ENCODE results near the gene BSN. TPM values are rescaled to one million over a fixed set of nuclear protein-coding genes. Genes with fewer than 3 reads are reported as not detected.

The BSN gene
- total and polyA plus RNA-seq, 3 experiments from 2014 or later, result 0.33 to 0.46 TPM; not detected in 1

- no peak overlapping the region for H3K4me3 ChIP-seq (ENCODE audit: low read length)
- ChIA-PET POLR2A (no interaction called here), CTCF (interaction anchor here (0.9 to 1.2 kb wide), 2 partner anchors 9 kb away, joined by 3 to 6 read pairs; no protein-coding TSS in a partner anchor)
- no peak overlapping the region for H3K4me3 Mint-ChIP-seq
- H3K27ac ChIP-seq (ENCODE audit: low read depth, low read length), result no peak overlapping the region
- no peaks in the 10 kb centered on the region for H3K9me3 ChIP-seq (ENCODE audit: low read length)
- H3K4me1 Mint-ChIP-seq, result peaks cover 6 to 11% (median 9%) of the 10 kb centered on the region in 3 donors
- H3K9me3 Mint-ChIP-seq, result no peaks in the 10 kb centered on the region
- H3K27ac Mint-ChIP-seq, result peak overlapping the region in 4 of 8 donors; percentile 9 to 41 (median 22)
- DNase-seq, result no peak
- H3K36me3 ChIP-seq (ENCODE audit: insufficient read depth, low read length), result peaks cover 10% of the 10 kb centered on the region
- peaks cover 0 to 1% of the 10 kb centered on the region in 2 donors for H3K27me3 Mint-ChIP-seq
- H3K36me3 Mint-ChIP-seq, result peaks cover 0 to 50% (median 11%) of the 10 kb centered on the region in 3 donors
- H3K4me1 ChIP-seq (ENCODE audit: insufficient read depth, low read length), result no peaks in the 10 kb centered on the region
- no peaks in the 10 kb centered on the region for H3K27me3 ChIP-seq (ENCODE audit: insufficient read depth, low read length, poor library complexity, severe bottlenecking)
Measured at GRCh38 chr3:49530701-49531100, 23.6 kb upstream of the BSN start.

- Mint-ChIP-seq H3K4me1 (peaks cover 6 to 11% (median 9%) of the 10 kb centered on the region in 3 donors), H3K27me3 (peaks cover 0 to 1% of the 10 kb centered on the region in 2 donors), H3K4me3 (no peak overlapping the region), H3K36me3 (peaks cover 0 to 50% (median 11%) of the 10 kb centered on the region in 3 donors), H3K27ac (no peak overlapping the region), H3K9me3 (no peaks in the 10 kb centered on the region)
- no peaks in the 10 kb centered on the region for H3K27me3 ChIP-seq (ENCODE audit: insufficient read depth, low read length, poor library complexity, severe bottlenecking)
- POLR2A ChIA-PET, result no interaction called here
- DNase-seq, result no peak
- H3K27ac ChIP-seq (ENCODE audit: low read depth, low read length), result no peak overlapping the region
- no peaks in the 10 kb centered on the region for H3K9me3 ChIP-seq (ENCODE audit: low read length)
- H3K4me1 ChIP-seq (ENCODE audit: insufficient read depth, low read length), result no peaks in the 10 kb centered on the region
- H3K36me3 ChIP-seq (ENCODE audit: insufficient read depth, low read length), result peaks cover 10% of the 10 kb centered on the region
- CTCF ChIA-PET, result interaction anchor here (0.9 to 1.2 kb wide), 2 partner anchors 9 to 10 kb away, joined by 3 to 6 read pairs; no protein-coding TSS in a partner anchor
- no peak overlapping the region for H3K4me3 ChIP-seq (ENCODE audit: low read length)
Measured at GRCh38 chr3:49531218-49531617, 23.1 kb upstream of the BSN start.

GRCh38 chr3:49531715-49532114 is 22.6 kb upstream of the BSN start:
- H3K36me3 ChIP-seq (ENCODE audit: insufficient read depth, low read length), result peaks cover 10% of the 10 kb centered on the region
- H3K36me3 Mint-ChIP-seq, result peaks cover 0 to 49% (median 11%) of the 10 kb centered on the region in 3 donors
- no peak overlapping the region for H3K27ac ChIP-seq (ENCODE audit: low read depth, low read length)
- H3K27me3 Mint-ChIP-seq, result peaks cover 0 to 1% of the 10 kb centered on the region in 2 donors
- no peak overlapping the region for H3K4me3 Mint-ChIP-seq
- POLR2A ChIA-PET, result no interaction called here
- no peaks in the 10 kb centered on the region for H3K4me1 ChIP-seq (ENCODE audit: insufficient read depth, low read length)
- H3K9me3 Mint-ChIP-seq, result no peaks in the 10 kb centered on the region
- no peak overlapping the region for H3K4me3 ChIP-seq (ENCODE audit: low read length)
- peaks cover 6 to 9% (median 8%) of the 10 kb centered on the region in 3 donors for H3K4me1 Mint-ChIP-seq
- no peaks in the 10 kb centered on the region for H3K9me3 ChIP-seq (ENCODE audit: low read length)
- CTCF ChIA-PET, result no interaction called here
- peak overlapping the region in 1 of 8 donors; percentile 43 for H3K27ac Mint-ChIP-seq
- DNase-seq, result no peak
- H3K27me3 ChIP-seq (ENCODE audit: insufficient read depth, low read length, poor library complexity, severe bottlenecking), result no peaks in the 10 kb centered on the region

GRCh38 chr3:49533031-49533430 is 21.2 kb upstream of the BSN start:
- Histone ChIP-seq H3K9me3 (ENCODE audit: low read length) (no peaks in the 10 kb centered on the region), H3K36me3 (ENCODE audit: insufficient read depth, low read length) (peaks cover 10% of the 10 kb centered on the region), H3K4me3 (ENCODE audit: low read length) (no peak overlapping the region), H3K4me1 (ENCODE audit: insufficient read depth, low read length) (no peaks in the 10 kb centered on the region), H3K27ac (ENCODE audit: low read depth, low read length) (no peak overlapping the region), H3K27me3 (ENCODE audit: insufficient read depth, low read length, poor library complexity, severe bottlenecking) (no peaks in the 10 kb centered on the region)
- Mint-ChIP-seq H3K27ac (no peak overlapping the region), H3K4me1 (peaks cover 2 to 7% (median 4%) of the 10 kb centered on the region in 3 donors), H3K4me3 (no peak overlapping the region), H3K27me3 (peaks cover 0 to 1% of the 10 kb centered on the region in 2 donors), H3K9me3 (no peaks in the 10 kb centered on the region), H3K36me3 (peaks cover 0 to 43% (median 7%) of the 10 kb centered on the region in 3 donors)
- no peak for DNase-seq
- POLR2A ChIA-PET, result no interaction called here
- CTCF ChIA-PET, result interaction anchor here (2.6 kb wide), 1 partner anchor 138 kb away, joined by 10 read pairs; no protein-coding TSS in a partner anchor

- Histone ChIP-seq H3K4me3 (ENCODE audit: low read length) (no peak overlapping the region), H3K27ac (ENCODE audit: low read depth, low read length) (no peak overlapping the region), H3K9me3 (ENCODE audit: low read length) (no peaks in the 10 kb centered on the region), H3K27me3 (ENCODE audit: insufficient read depth, low read length, poor library complexity, severe bottlenecking) (no peaks in the 10 kb centered on the region), H3K4me1 (ENCODE audit: insufficient read depth, low read length) (no peaks in the 10 kb centered on the region), H3K36me3 (ENCODE audit: insufficient read depth, low read length) (peaks cover 10% of the 10 kb centered on the region)
- Mint-ChIP-seq H3K27ac (no peak overlapping the region), H3K36me3 (peaks cover 0 to 43% (median 7%) of the 10 kb centered on the region in 3 donors), H3K9me3 (no peaks in the 10 kb centered on the region), H3K4me3 (no peak overlapping the region), H3K27me3 (peaks cover 0 to 1% of the 10 kb centered on the region in 2 donors), H3K4me1 (peaks cover 2 to 7% (median 3%) of the 10 kb centered on the region in 3 donors)
- no peak for DNase-seq
- CTCF ChIA-PET, result interaction anchor here (2.6 kb wide), 1 partner anchor 138 kb away, joined by 10 read pairs; no protein-coding TSS in a partner anchor
- POLR2A ChIA-PET, result no interaction called here
Measured at GRCh38 chr3:49533786-49534519, 20.3 kb upstream of the BSN start.

- POLR2A ChIA-PET, result no interaction called here
Measured at GRCh38 chr3:49534581-49535441, 19.5 kb upstream of the BSN start.

GRCh38 chr3:49535971-49536874 is 18.1 kb upstream of the BSN start:
- peaks cover 0 to 11% (median 6%) of the 10 kb centered on the region in 3 donors for H3K4me1 Mint-ChIP-seq
- Histone ChIP-seq H3K9me3 (ENCODE audit: low read length) (no peaks in the 10 kb centered on the region), H3K27me3 (ENCODE audit: insufficient read depth, low read length, poor library complexity, severe bottlenecking) (no peaks in the 10 kb centered on the region), H3K4me1 (ENCODE audit: insufficient read depth, low read length) (peaks cover 7% of the 10 kb centered on the region), H3K4me3 (ENCODE audit: low read length) (no peak overlapping the region), H3K27ac (ENCODE audit: low read depth, low read length) (no peak overlapping the region), H3K36me3 (ENCODE audit: insufficient read depth, low read length) (peaks cover 10% of the 10 kb centered on the region)
- no peak overlapping the region for H3K4me3 Mint-ChIP-seq
- H3K27me3 Mint-ChIP-seq, result peaks cover 0 to 1% of the 10 kb centered on the region in 2 donors
- DNase-seq, result no peak
- ChIA-PET POLR2A (no interaction called here), CTCF (interaction anchor here (1.1 to 6.1 kb wide), 4 partner anchors 21 to 303 kb away, joined by 3 to 185 read pairs (median 4); partner anchors contain the start of gene USP4)
- H3K27ac Mint-ChIP-seq, result peak overlapping the region in 2 of 8 donors; percentile 27 to 29
- H3K36me3 Mint-ChIP-seq, result peaks cover 0 to 30% (median 5%) of the 10 kb centered on the region in 3 donors
- no peaks in the 10 kb centered on the region for H3K9me3 Mint-ChIP-seq

More at GRCh38 chr3:49534581-49535441, 19.5 kb upstream of the BSN start:
- Histone ChIP-seq H3K4me3 (ENCODE audit: low read length) (no peak overlapping the region), H3K27ac (ENCODE audit: low read depth, low read length) (no peak overlapping the region), H3K4me1 (ENCODE audit: insufficient read depth, low read length) (no peaks in the 10 kb centered on the region), H3K36me3 (ENCODE audit: insufficient read depth, low read length) (peaks cover 10% of the 10 kb centered on the region), H3K9me3 (ENCODE audit: low read length) (no peaks in the 10 kb centered on the region), H3K27me3 (ENCODE audit: insufficient read depth, low read length, poor library complexity, severe bottlenecking) (no peaks in the 10 kb centered on the region)
- Mint-ChIP-seq H3K4me3 (no peak overlapping the region), H3K27ac (no peak overlapping the region), H3K4me1 (peaks cover 0 to 4% (median 2%) of the 10 kb centered on the region in 3 donors), H3K36me3 (peaks cover 0 to 43% (median 7%) of the 10 kb centered on the region in 3 donors), H3K27me3 (peaks cover 0 to 1% of the 10 kb centered on the region in 2 donors), H3K9me3 (no peaks in the 10 kb centered on the region)
- CTCF ChIA-PET, result interaction anchor here (2.6 to 6.1 kb wide), 2 partner anchors 137 kb away, joined by 10 to 185 read pairs; no protein-coding TSS in a partner anchor
- no peak for DNase-seq

Data from CD8-positive, alpha-beta memory T cell (primary cell).